HG02884 (cell line): Measurements from ENCODE around the gene PC.

Source experiments
- ATAC-seq: cut with Tn5 transposase; IDR thresholded peaks from one replicate; pipeline ENCODE4 v1.9.1; 2021; ENCODE audit warnings: mild to moderate bottlenecking, moderate library complexity; ENCODE audit not compliant: unreplicated experiment

PC gene

DNA sequence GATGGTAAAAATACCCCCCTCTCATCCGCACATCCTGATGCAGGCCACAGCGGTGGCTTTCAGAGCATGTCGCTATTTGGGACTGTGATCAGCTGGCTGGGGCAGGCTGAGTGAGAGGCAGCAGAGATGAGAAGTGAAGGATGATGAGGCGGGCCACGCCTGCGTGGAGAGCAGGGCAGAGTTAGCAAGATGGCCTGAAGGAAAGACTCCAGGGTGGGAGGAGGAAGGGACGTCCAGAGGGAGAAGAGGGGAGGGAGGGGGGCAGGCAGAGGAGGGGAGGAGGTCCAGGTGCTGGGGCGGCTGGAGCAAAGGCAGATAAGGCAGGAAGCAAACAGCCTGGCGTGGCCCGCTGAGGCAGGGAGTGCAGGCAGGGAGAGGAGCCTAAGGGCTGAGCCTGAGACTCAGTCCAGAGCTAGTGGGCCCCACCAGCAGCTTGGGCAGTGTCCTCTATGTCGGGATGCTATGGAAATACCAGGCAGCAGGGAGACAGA lies 72.2 kb downstream of the PC start:
- no peak for ATAC-seq

DNA sequence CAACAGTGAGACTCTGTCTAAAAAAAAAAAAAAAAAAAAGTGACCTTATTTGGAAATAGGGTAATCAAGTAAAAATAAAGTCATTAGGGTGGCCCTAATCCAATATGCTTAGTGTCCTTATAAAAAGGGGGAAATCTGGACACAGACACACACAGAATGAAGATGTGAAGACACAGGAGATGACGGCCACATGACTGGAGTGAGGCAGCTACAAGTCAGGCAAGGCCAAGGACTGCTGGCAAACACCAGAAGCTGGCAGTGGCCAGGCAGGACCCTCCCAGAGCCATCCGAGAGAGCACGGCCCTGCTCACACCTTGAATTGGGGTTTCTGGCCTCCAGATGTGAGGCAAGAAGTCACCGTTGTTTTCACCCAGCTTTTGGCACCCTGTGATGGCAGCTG lies 72.7 kb downstream of the PC start:
- ATAC-seq, result no peak

DNA sequence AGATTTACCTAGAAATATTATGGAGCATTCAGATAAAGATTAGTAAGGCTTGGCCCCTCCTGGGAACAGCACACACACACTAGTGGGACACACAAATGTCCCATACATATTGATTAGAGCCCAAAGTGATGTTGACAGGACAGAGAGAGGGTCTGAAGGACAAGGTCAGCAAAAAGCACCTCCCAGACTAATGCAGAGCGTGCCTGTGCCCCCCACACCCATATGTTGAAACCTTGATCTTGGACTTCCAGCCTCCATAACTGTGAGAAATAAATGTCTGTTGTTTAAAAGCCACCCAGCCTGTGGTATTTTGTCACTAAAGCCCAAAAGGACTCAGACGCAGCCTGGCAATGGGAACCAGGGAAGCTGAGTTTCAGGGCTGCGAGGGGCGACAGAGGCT lies 73.7 kb downstream of the PC start:
- no peak for ATAC-seq

DNA sequence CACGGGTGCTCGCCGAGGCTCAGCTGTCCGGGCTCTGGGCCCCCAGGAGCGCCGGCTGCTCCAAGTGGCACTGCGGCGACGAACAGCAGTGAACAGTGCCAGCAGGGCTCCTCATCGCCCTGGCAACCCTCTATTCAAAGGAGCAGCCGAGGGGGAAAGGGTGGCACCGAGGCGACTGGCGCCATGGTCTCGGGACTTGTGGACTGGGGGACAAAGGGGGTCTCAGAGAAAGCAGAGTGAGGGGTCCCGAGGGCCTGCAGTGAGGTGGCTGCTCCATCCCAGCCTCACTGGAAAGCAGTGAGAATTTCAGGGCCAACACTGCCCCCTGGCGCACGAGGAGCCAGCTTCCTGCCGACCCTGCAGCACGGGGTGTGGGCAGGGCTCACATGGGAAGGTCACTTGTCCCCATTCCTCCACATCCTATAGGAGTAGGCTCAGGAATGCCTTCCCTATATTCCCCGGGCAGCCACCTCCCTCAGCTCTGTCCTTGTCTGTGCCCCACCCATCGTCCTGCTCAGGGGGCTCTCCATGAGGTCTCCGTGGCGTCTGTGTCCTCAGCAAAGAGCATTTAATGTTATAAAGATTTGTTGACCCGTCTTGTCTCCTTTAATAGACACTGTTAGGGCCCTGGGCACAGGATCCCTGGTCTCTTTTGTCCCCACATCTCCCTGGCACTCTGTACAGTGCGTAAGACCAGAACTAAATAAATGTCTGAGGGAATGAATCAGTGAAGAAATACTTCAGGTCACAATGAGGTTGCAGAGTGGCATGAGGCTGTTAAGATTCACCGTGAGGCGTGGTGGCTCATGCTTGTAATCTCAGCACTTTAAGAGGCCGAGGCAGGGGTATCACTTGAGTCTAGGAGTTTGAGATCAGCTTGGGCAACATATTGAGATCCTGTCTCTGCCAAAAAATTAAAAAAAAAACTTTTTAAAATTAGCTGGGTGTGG lies 74.9 kb downstream of the PC start:
- ATAC-seq, result no peak

DNA sequence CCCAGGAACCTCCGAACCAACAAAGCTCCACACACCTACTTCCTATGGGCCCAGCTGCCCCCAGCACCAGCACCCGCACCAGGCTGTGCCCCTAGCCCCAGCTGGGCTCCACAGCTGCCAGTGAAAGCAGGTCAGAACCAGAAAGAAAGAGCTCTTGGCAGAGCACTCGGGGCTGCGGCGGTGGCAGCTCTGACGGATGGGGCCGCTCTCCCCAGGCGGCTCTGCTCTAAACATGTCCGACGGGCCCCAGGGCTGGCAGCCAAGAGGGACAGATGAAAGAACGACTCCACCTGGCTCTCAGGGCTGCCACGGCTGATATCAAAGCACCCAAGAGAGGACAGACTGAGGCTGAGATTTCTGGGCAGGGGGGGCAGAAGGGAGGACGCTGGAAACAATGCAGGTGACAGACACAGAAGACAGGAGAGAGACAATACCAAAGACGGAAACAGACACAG lies 75.6 kb downstream of the PC start:
- no peak for ATAC-seq

DNA sequence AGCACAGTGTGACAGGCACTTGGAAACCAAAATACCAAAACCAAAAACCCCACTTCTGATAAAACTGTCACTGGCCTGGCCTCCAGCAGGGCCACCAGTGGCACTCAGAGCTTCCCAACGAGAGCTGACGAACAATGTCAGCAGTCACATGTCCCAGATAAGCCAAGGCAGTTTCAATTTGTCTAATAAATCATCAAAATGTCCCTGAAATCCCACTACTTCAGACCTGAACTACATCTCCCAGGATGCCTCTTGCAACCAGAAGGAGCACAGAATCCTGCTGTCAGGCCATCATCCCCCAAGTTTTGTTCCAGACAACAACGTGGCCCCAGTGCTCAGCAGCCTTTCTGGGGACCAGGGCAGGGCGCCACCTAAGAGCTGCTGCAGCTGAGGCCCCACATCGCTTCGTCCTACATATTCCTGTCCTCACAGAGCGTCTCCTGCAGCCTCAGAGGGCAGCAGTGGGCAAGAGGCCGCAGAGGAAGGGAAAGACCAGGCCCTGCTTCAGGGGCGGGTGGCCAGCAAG lies 76.2 kb downstream of the PC start:
- ATAC-seq, result no peak

DNA sequence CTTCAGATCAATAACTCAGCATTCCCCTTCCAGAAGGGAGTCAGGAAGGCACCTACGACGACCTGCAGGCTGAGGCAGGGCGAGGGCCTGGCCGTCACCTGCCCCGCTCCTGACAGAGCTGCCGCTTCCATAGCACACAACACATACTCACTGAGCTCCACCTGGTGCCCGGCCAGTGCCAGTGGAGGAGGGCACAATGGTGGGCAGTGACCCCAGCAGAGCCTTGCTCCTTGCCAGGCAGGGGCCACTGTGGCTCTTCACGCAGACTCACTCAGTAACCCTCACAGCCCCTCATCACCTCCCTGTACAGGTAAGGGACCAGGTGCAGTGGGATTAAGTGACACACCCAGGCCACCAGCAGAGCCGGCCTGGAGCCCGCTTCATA lies 76.7 kb downstream of the PC start:
- no peak for ATAC-seq

DNA sequence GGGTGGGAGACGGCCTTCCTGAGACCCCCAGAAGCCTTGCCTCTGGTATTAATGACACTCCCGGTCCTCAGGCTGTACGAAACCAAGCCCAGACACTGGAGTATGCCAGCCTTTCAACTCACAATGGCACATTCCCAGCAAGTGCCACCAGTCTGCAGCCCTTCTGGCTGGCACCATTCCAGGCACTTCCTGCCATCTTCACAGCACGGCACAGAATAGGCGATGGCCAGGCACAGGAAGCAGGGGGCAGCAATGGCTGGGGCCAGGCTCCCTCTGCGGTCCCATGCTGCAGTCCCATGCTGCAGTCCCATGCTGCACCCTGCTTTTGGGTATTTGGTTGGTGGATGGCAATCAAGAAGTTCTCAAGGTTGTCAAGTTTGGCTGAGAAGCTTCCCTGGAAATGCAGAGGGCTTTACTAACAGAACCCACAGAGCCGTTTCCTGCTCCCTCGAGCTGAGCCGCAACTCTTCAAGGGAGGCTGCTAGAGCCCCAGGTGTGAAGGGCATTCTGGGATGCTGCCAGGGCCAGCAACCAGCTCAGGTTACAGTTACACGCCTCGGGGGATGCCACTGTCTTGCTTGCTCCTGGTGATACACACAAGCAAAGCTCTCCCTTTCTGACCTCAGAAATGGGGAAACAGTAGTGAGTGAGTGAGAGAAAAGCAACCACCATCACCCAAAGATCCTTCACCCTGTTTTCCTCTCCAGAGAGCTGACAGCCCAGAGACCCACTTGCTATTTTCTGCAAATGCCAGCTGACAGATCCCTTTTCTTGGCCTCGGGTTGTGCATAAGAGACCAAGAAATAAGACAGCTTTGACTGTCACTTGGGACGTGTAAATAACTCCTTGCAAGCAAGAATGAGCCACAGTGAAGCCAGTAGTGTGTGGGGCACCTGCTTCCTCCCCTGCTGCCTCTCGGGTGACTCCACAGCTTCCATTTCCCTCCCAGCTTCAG lies 77.4 kb downstream of the PC start:
- ATAC-seq, result no peak

DNA sequence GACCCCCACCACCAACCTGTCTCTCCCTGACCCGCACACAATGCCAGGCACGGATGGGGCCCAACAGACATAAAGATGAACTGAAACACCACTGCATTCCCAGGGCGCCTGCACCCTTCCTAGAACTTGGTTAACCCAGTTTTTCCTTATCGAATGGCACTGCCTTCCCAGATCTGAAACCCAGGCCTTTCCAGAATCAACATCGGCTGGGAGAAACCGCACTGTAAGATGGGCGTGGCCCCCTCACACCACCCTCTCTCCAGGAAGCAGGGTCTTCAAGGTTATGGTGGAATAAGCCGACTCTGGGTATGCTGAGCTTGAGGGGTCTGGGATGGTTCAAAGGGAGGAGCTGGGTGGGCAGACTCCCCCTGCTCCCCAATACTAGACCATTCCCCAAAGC lies 78.2 kb downstream of the PC start:
- no peak for ATAC-seq

DNA sequence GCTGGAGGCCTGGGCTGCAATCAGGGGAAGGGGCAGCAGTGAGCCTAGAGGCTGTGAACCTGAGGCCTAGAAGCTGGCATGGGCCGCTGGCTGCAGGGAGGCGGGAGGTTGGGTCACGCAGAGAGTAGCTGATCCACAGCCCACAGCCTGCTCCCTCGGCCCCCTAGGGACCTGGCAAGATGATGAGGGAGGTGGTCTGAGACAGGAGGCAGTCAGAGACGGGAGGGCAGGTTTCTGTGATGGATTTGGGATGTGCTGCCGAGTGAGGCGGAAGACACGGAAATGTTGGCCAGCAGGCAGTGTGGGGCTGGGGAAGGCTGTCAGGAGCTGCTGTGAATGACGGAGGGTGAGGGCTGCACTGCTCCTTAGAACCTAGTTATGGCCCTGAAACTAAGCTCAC lies 78.6 kb downstream of the PC start:
- ATAC-seq, result no peak

DNA sequence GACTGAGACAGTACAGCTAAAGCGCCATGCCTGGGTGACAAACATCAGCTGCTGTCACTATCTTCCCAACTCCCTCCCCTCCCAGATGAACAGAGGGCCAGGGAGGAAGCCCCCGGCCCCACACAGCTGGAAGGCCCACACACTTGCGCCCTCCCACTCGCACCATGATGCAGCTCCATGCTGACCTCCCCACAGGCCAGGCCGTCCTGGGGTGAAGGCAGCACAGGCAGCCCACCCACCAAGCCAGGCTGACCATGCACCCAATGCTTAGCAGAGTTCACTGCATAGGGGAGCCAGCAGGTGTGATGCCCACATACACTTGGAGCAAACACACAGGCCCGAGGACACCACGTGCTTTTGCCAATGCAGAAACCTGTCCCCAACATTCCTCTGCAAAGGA lies 79.2 kb downstream of the PC start:
- no peak for ATAC-seq

DNA sequence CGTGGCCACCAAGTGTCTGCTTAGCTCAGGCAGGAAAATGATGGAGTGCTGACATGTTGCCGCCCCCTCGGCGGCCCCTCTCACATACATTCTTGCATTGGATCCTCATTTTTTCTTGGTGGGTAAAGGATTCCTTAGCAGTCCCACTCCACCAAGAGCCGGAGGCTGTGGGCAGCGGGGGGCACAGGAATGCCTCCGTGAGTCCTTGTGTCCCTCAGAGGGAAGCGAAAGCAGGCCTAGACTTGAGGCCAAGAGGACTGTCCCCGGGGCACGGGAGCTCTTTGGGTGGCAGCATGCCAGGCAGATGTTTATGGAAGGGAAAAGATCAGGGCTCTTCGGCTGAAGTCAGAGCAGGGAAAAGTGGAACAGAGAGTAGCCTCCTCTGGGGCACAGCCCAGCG lies 79.7 kb downstream of the PC start:
- no peak for ATAC-seq

DNA sequence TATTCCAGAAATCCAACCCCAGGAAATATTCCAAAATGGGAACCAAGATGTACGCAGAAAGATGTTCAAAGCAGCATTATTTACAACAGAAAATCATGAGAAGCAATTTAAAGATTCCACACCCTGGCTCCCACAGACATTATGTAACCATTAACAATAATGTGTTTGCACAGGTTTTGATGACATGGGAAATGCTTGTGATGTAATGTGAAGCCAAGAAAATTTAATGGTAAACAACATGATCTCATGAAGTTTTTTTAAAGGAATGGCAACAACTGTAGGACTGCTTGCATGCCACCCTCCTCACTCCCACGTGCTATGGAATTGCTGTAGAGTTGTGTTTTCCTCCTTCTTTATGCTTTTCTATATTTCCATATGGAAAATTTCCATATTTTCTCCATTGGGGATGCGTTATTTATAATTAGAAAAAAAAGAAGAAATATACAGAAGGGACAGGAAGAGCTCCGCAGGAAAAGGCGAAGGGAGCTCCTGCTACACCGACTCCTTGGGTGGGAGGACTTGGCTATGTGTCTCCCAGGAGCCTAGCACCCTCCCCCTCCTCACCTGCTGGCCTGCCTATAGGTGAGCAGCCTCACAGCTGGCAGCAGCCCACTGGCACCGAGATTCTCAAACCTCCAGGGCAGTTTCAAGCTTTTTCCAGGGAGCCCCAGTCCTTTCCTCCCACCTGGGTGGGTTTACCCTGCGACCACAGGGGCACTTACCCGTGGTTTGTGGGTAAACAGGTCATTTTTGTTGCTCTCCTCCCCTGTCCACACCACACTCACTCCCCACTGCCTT lies 80.4 kb downstream of the PC start:
- no peak for ATAC-seq

DNA sequence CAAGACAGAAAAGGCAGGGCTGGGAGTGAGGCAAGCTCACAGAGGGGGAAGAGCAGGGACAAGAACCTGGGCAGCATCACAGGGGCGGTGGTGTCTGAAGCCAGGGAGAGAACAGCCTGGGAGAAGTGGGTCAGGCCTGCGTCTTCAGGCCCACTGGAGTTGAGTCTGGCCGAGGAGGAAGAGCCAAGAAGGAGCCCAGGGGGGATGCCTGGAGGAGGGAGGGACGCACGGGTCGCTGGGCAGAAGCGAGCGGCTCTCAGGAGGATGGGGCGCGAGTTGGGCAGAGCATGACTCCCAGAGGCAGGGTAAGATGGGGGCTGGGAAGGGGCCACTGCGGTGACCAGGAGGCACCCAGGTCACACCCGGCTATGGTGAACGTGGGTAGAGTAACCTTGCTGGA lies 82.8 kb downstream of the PC start:
- ATAC-seq, result no peak

DNA sequence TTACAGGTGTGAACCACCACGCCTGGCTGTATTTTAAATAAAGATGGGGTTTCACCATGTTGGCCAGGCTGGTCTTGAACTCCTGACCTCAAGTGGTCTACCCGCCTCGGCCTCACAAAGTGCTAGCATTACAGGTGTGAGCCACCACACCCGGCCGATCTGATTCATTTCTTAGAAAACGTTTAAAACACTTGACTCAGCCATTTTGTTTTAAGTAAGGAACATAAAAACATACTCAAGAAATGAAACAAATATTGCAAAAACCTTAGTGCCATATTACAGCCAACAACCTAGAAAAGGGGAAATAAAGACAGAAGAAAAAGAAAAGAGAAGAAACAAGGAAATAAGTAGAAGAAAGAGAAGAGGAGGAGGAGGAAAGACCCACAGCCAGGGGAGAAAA lies 84.0 kb downstream of the PC start:
- no peak for ATAC-seq

DNA sequence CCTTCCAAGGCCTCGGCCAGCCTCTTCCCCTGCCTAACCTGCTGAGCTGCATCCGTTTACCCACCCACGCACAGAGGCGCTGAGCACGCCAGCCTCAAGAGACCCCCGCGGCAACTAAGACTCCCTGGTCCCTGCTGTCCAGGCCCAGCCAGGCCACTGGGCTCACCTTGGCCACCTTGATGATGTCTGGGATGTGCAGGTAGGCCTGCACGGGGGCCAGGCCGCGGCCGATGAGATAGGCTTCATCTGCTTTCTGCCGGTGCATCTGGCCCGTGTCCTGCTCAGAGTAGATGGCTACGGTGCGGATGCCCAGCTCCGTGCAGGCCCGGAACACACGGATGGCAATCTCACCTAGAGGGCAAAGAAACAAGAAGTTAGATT lies 86.7 kb downstream of the PC start:
- no peak for ATAC-seq

DNA sequence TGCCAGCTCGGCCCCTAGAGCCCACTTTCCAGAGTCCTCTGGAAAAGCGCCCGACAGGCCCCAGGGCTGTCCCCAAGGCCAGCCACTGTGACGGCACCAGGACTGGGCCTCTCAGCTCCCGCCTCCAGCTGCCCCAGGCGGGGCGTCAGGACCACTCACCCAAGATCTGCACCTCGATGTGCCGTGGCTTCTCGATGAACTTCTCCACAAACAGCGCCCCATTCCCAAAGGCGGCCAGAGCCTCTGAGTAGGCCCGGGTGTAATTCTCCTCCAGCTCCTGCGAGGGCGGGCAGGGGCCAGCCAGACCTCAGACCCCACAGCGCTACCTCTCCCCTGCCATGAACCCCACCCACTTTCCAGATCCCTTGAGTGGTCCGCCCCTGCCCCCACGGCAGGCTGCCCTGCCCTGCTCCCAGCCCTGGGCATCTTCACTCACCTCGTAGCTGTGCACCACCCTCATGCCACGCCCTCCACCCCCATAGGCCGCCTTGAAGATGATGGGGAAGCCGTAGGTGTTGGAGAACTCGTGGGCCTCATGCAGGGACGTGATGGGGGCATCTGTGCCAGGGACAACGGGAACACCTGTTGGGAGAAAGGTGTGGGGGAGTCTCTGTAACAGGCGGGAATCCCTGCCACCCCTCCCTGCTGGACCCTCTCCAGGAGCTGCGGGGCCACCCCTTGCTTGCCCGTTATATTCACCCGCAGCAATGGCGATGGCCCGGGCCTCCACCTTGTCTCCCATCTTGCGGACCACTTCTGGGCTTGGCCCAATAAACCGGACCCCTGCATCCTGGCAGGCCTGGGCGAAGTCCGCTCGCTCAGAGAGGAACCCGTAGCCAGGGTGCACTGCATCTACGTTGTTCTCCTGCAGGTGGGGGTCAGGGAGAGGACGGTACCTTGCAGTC lies 87.3 kb downstream of the PC start:
- no peak for ATAC-seq

DNA sequence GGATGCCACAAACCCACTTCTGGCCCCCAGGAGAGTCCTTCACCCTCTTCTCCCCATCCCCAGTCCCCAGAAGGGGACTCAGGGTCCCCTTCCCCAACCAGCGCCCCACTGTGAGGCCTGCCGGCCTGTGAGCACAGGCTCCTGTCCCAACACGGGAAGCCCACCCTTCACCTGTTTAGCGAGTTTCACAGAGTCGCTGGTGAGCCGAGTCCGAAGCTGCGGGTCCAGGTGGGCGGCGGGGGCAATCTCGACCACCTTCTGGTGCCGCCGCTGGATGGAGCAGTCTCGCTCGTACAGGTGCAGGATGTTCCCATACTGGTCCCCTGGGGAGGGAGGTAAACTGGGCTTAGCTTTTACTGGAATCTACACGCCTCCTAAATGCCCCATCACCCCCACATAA lies 88.1 kb downstream of the PC start:
- no peak for ATAC-seq

DNA sequence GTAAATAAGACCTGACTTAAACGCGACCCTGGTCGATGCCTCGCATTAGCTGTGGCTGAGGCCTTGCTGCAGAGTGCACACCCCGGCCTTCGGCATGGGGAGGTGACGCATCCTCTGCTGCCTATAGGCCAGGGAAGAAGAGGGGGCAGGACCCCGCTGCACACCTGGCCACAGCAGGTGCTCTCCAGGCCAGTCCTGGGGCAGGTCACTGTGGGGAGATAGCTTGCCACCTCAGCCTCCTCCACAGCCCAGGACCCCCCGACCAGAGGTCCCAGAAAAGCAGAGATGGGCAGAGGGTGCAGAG lies 88.7 kb downstream of the PC start:
- no peak for ATAC-seq
